Trophoblast cell (in vitro differentiated cells and primary cell): ENCODE measurements around the gene PIGU. TPM values are rescaled to one million over a fixed set of nuclear protein-coding genes. Genes with fewer than 3 reads are reported as not detected.
"Not testable (repeated sequence)": the region's sequence is repeated elsewhere in the genome, so short reads cannot be mapped to it uniquely, and the experiment has no call there.

Source experiments
- DNase-seq, 2 donors: peaks; one replicate each; pipeline ENCODE4 v3.0.0-alpha.2; 2016
- H2AFZ ChIP-seq: 2 replicates; pipeline ENCODE4 v1.6.1; 2013; ENCODE audit warnings: low read length, moderate library complexity, mild to moderate bottlenecking; ENCODE audit not compliant: insufficient read depth, poor library complexity
- H2AK5ac ChIP-seq: 2 replicates; pipeline ENCODE4 v1.6.1; 2013; ENCODE audit warnings: mild to moderate bottlenecking, low read length
- H2BK120ac ChIP-seq: 2 replicates; pipeline ENCODE4 v1.6.1; 2013; ENCODE audit warnings: low read length, mild to moderate bottlenecking, moderate library complexity; ENCODE audit not compliant: insufficient read depth, poor library complexity
- H2BK12ac ChIP-seq: 2 replicates; pipeline ENCODE4 v1.6.1; 2013; ENCODE audit warnings: mild to moderate bottlenecking, low read length, moderate library complexity
- H2BK5ac ChIP-seq: 2 replicates; pipeline ENCODE4 v1.6.1; 2013; ENCODE audit warnings: low read length, low read depth, moderate library complexity, mild to moderate bottlenecking; ENCODE audit not compliant: poor library complexity
- H3K14ac ChIP-seq: 2 replicates; pipeline ENCODE4 v1.6.1; 2013; ENCODE audit warnings: mild to moderate bottlenecking, low read length
- H3K18ac ChIP-seq: 2 replicates; pipeline ENCODE4 v1.6.1; 2013; ENCODE audit warnings: mild to moderate bottlenecking, low read length
- H3K23ac ChIP-seq: 2 replicates; pipeline ENCODE4 v1.6.1; 2013; ENCODE audit warnings: low read length
- H3K27ac ChIP-seq: 2 replicates; pipeline ENCODE4 v1.5.1; 2013; ENCODE audit warnings: low read depth, mild to moderate bottlenecking, inconsistent platforms, low read length, moderate library complexity
- H3K27me3 ChIP-seq: 2 replicates; pipeline ENCODE4 v1.6.1; 2013; ENCODE audit warnings: inconsistent platforms, mild to moderate bottlenecking, low read length, moderate library complexity; ENCODE audit not compliant: insufficient read depth
- H3K36me3 ChIP-seq, 2 experiments: 1 replicate in 1 of 2; 2 replicates in 1 of 2; pipeline ENCODE4 v1.6.1; 2013; ENCODE audit warnings: low read length in 2 of 2, mild to moderate bottlenecking in 2 of 2, moderate library complexity in 1 of 2; ENCODE audit not compliant: insufficient read depth in 2 of 2, control insufficient read depth in 1 of 2
- H3K4ac ChIP-seq: 2 replicates; pipeline ENCODE4 v1.6.1; 2013; ENCODE audit warnings: low read depth, mild to moderate bottlenecking, low read length, moderate library complexity
- H3K4me1 ChIP-seq, 2 experiments: 1 replicate in 1 of 2; 2 replicates in 1 of 2; pipeline ENCODE4 v1.6.1; 2013; ENCODE audit warnings: low read length in 2 of 2, mild to moderate bottlenecking in 2 of 2, moderate library complexity in 1 of 2; ENCODE audit not compliant: insufficient read depth in 2 of 2, control insufficient read depth in 1 of 2
- H3K4me2 ChIP-seq: 2 replicates; pipeline ENCODE4 v1.6.1; 2013; ENCODE audit warnings: inconsistent platforms, mild to moderate bottlenecking, low read length, moderate library complexity
- H3K4me3 ChIP-seq: 2 replicates; pipeline ENCODE4 v1.5.1; 2013; ENCODE audit warnings: mild to moderate bottlenecking, low read depth, low read length, inconsistent platforms
- H3K79me1 ChIP-seq: one replicate; pipeline ENCODE4 v1.6.1; 2013; ENCODE audit warnings: low read length
- H3K79me2 ChIP-seq: 2 replicates; pipeline ENCODE4 v1.6.1; 2013; ENCODE audit warnings: low read length, mild to moderate bottlenecking; ENCODE audit not compliant: control insufficient read depth, insufficient read depth, poor library complexity
- H3K9ac ChIP-seq: 2 replicates; pipeline ENCODE4 v1.6.1; 2013; ENCODE audit warnings: mild to moderate bottlenecking, low read length
- H3K9me3 ChIP-seq: 2 replicates; pipeline ENCODE4 v1.6.1; 2013; ENCODE audit warnings: low read depth, mild to moderate bottlenecking, control low read depth, inconsistent platforms, low read length; ENCODE audit not compliant: insufficient read depth
- H4K12ac ChIP-seq: 2 replicates; pipeline ENCODE4 v1.6.1; 2013; ENCODE audit warnings: low read depth, mild to moderate bottlenecking, low read length, moderate library complexity
- H4K8ac ChIP-seq: 2 replicates; pipeline ENCODE4 v1.6.1; 2013; ENCODE audit warnings: low read depth, mild to moderate bottlenecking, low read length, moderate library complexity
- H4K91ac ChIP-seq: one replicate; pipeline ENCODE4 v1.6.1; 2013; ENCODE audit warnings: low read depth, mild to moderate bottlenecking, low read length, moderate library complexity
- WGBS: extraction: QIAGEN DNeasy Blood & Tissue Kit; methylation state at CpG from one replicate; pipeline ENCODE4 v1.1.7; 2013; ENCODE audit warnings: missing lambda C conversion rate; ENCODE audit not compliant: insufficient read length, insufficient coverage; ENCODE audit errors: extremely low coverage; 5-methylcytosine and 5-hydroxymethylcytosine counted together
- polyA plus RNA-seq: library from polyadenylated mRNA; stranded (reverse); fragments of 200-250 nt; gene quantifications from 2 replicates; pipeline ENCODE4 v1.2.3, GENCODE V29; 2013

Gene PIGU, protein sequence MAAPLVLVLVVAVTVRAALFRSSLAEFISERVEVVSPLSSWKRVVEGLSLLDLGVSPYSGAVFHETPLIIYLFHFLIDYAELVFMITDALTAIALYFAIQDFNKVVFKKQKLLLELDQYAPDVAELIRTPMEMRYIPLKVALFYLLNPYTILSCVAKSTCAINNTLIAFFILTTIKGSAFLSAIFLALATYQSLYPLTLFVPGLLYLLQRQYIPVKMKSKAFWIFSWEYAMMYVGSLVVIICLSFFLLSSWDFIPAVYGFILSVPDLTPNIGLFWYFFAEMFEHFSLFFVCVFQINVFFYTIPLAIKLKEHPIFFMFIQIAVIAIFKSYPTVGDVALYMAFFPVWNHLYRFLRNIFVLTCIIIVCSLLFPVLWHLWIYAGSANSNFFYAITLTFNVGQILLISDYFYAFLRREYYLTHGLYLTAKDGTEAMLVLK
- 29.0 and 29.9 TPM in 2 replicates for polyA plus RNA-seq

DNA sequence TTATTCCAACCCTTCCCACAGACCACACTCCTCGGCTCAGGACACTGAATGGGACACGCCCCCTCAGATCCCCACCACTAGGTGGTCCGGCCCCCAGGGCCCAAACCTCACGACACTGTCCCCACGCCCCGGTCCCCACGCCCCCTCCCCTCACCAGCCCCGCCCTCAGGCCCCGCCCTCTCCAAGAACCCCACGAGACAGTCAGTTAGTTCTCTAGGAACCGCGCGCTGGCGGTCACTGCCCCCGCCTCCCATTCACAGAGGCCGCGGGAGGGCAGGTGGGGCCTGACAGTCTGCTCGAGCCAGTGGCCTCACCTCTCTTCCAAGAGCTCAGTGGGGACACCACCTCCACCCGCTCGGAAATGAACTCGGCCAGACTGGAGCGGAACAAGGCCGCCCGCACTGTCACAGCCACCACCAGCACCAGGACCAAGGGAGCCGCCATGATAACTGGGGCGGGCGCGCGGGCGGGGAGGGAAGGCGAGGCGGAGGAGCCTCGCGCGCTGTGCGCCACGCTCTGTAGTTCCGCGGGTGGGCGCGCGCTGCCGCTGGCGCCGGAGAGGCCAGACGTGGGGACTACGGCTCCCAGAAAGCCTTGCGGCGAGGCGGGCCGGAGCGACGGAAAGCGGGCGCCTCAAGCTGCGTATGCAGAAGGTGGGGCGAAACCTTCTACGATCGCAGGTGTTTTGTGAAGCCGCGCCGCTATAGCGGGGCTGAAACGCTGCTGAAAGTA lies at the start of gene PIGU:
TSS of gene PIGU (minus strand) at position 451 of the 732 bp plus-strand sequence. CDS start at position 444, 7 bp downstream.
- Histone ChIP-seq H3K79me1 (peaks cover 2% of the 10 kb centered on the region), H4K12ac (peak within 1 kb of the TSS; percentile 91), H3K36me3 (no peaks in the 10 kb centered on the region), H3K4me1 (no peaks in the 10 kb centered on the region), H2BK120ac (no peak within 1 kb of the TSS), H2BK12ac (no peak within 1 kb of the TSS), H2BK5ac (peak within 1 kb of the TSS; percentile 74), H2AFZ (peak within 1 kb of the TSS; percentile 98), H3K23ac (no peak within 1 kb of the TSS), H3K14ac (peak within 1 kb of the TSS; percentile 82), H3K27me3 (no peaks in the 10 kb centered on the region), H3K79me2 (peaks cover 3% of the 10 kb centered on the region), H3K4ac (peak within 1 kb of the TSS; percentile 67), H3K4me3 (peak within 1 kb of the TSS; percentile 98), H3K18ac (peak within 1 kb of the TSS; percentile 93), H3K9ac (peak within 1 kb of the TSS; percentile 89), H2AK5ac (no peak within 1 kb of the TSS), H3K4me2 (peak within 1 kb of the TSS; percentile 79), H4K91ac (peak within 1 kb of the TSS; percentile 63), H3K9me3 (no peaks in the 10 kb centered on the region), H3K27ac (peak within 1 kb of the TSS; percentile 71), H4K8ac (peak within 1 kb of the TSS; percentile 94)
- DNase-seq, result peak; percentile 97 to 98
- WGBS, result no CpG with 5 or more reads among the region's 64 CpGs

GRCh38 chr20:34724172-34724571 lies 47.3 kb upstream of the PIGU start:
- no peaks in the 10 kb centered on the region for H3K4me1 ChIP-seq
- no CpG with 5 or more reads among the region's 3 CpGs for WGBS
- no peak overlapping the region for H2AFZ ChIP-seq
- no peak overlapping the region for H4K91ac ChIP-seq
- H3K18ac ChIP-seq, result no peak overlapping the region
- H3K27me3 ChIP-seq, result no peaks in the 10 kb centered on the region
- H4K12ac ChIP-seq, result no peak overlapping the region
- no peak overlapping the region for H2BK5ac ChIP-seq
- no peak overlapping the region for H3K4ac ChIP-seq
- DNase-seq, result peak in 1 of 2 donors; percentile 56
- H3K4me2 ChIP-seq, result no peak overlapping the region
- H3K27ac ChIP-seq, result no peak overlapping the region
- H2AK5ac ChIP-seq, result no peak overlapping the region
- no peaks in the 10 kb centered on the region for H3K79me2 ChIP-seq
- no peak overlapping the region for H3K14ac ChIP-seq
- H2BK120ac ChIP-seq, result no peak overlapping the region
- peaks cover 12 to 37% of the 10 kb centered on the region in 2 experiments for H3K36me3 ChIP-seq
- no peak overlapping the region for H3K23ac ChIP-seq
- no peak overlapping the region for H4K8ac ChIP-seq
- no peak overlapping the region for H3K4me3 ChIP-seq
- no peak overlapping the region for H2BK12ac ChIP-seq
- H3K9ac ChIP-seq, result no peak overlapping the region
- no peaks in the 10 kb centered on the region for H3K9me3 ChIP-seq
- no peaks in the 10 kb centered on the region for H3K79me1 ChIP-seq

- H2BK120ac ChIP-seq, H3K4ac ChIP-seq, H3K9ac ChIP-seq, H3K18ac ChIP-seq, H4K8ac ChIP-seq, H2BK5ac ChIP-seq, DNase-seq, H3K14ac ChIP-seq, H3K27me3 ChIP-seq, H3K9me3 ChIP-seq, H3K4me2 ChIP-seq, H3K79me1 ChIP-seq, H4K91ac ChIP-seq, H3K27ac ChIP-seq, H2AFZ ChIP-seq, H3K79me2 ChIP-seq, H3K4me3 ChIP-seq, H4K12ac ChIP-seq, H3K23ac ChIP-seq, H2BK12ac ChIP-seq, H3K4me1 ChIP-seq, H2AK5ac ChIP-seq: not testable (repeated sequence)
- H3K36me3 ChIP-seq, result peaks cover 12 to 38% of the 10 kb centered on the region in 2 experiments
- no CpG with 5 or more reads among the region's 3 CpGs for WGBS
These were observed 45.7 kb upstream of the PIGU start for GRCh38 chr20:34722560-34722959.

GRCh38 chr20:34720266-34720665 lies 43.4 kb upstream of the PIGU start:
- Histone ChIP-seq H3K36me3 (peaks cover 12 to 27% of the 10 kb centered on the region in 2 experiments), H3K9ac (no peak overlapping the region), H2BK5ac (no peak overlapping the region), H3K79me2 (no peaks in the 10 kb centered on the region), H4K12ac (no peak overlapping the region), H3K14ac (no peak overlapping the region), H3K4me3 (no peak overlapping the region), H2BK120ac (no peak overlapping the region), H2BK12ac (no peak overlapping the region), H3K4me1 (no peaks in the 10 kb centered on the region), H3K27me3 (no peaks in the 10 kb centered on the region), H3K18ac (no peak overlapping the region), H4K91ac (no peak overlapping the region), H2AFZ (no peak overlapping the region), H3K23ac (no peak overlapping the region), H2AK5ac (no peak overlapping the region), H4K8ac (no peak overlapping the region), H3K4ac (no peak overlapping the region), H3K4me2 (no peak overlapping the region), H3K27ac (no peak overlapping the region), H3K9me3 (no peaks in the 10 kb centered on the region), H3K79me1 (no peaks in the 10 kb centered on the region)
- WGBS, result no CpG with 5 or more reads among the region's 2 CpGs
- no peak for DNase-seq
